Measurements from ENCODE around the gene ILKAP. TPM values are rescaled to one million over a fixed set of nuclear protein-coding genes. Genes with fewer than 3 reads are reported as not detected.

ILKAP gene
- total RNA-seq, 6 experiments from 2014 or later: 9.8 to 24.3 (median 16.8) TPM

GRCh38 chr2:238187618-238188548 is 15.6 kb downstream of the ILKAP start:
- WGBS (ENCODE audit: insufficient coverage, low coverage, low lambda C conversion rate, missing lambda C conversion rate): 98% methylated on average over 5 of the region's 17 CpGs
- Histone ChIP-seq H3K27me3 (no peaks in the 10 kb centered on the region), H3K4me1 (no peaks in the 10 kb centered on the region), H3K9me3 (no peaks in the 10 kb centered on the region), H3K27ac (no peak overlapping the region), H3K4me3 (no peak overlapping the region), H3K36me3 (peaks cover 6 to 97% (median 49%) of the 10 kb centered on the region in 4 donors)
- no peak for TF ChIP-seq POLR2A (IDR thresholded peaks at IDR 0.05)
- TF ChIP-seq CTCF (IDR thresholded peaks at IDR 0.05): no peak
- ATAC-seq (no peak), DNase-seq (no peak)
- intact Hi-C loops (cut with DNase I): no loop called here

GRCh38 chr2:238183821-238184220 is 19.7 kb downstream of the ILKAP start:
- H3K36me3 ChIP-seq: peaks cover 10 to 100% (median 54%) of the 10 kb centered on the region in 4 donors
- H3K9me3 ChIP-seq: no peaks in the 10 kb centered on the region
- 90% methylated on average over 3 of the region's 4 CpGs for WGBS (ENCODE audit: insufficient coverage, low coverage, low lambda C conversion rate, missing lambda C conversion rate)
- H3K27ac ChIP-seq: no peak overlapping the region
- H3K4me3 ChIP-seq: no peak overlapping the region
- H3K27me3 ChIP-seq: no peaks in the 10 kb centered on the region
- intact Hi-C loops (cut with DNase I): no loop called here
- ATAC-seq (no peak), DNase-seq (no peak)
- TF ChIP-seq CTCF (IDR thresholded peaks at IDR 0.05): no peak
- H3K4me1 ChIP-seq: no peaks in the 10 kb centered on the region

GRCh38 chr2:238182362-238182761 is 21.1 kb downstream of the ILKAP start:
- 70% methylated on average over 6 of the region's 6 CpGs for WGBS (ENCODE audit: insufficient coverage, low coverage, low lambda C conversion rate, missing lambda C conversion rate)
- Histone ChIP-seq H3K27me3 (no peaks in the 10 kb centered on the region), H3K4me1 (no peaks in the 10 kb centered on the region), H3K27ac (no peak overlapping the region), H3K4me3 (no peak overlapping the region), H3K9me3 (no peaks in the 10 kb centered on the region), H3K36me3 (peaks cover 21 to 100% (median 50%) of the 10 kb centered on the region in 4 donors)
- DNase-seq: no peak
- intact Hi-C loops (cut with DNase I): no loop called here
- TF ChIP-seq POLR2A (IDR thresholded peaks at IDR 0.05) (no peak), CTCF (IDR thresholded peaks at IDR 0.05) (no peak)
- no peak for ATAC-seq

GRCh38 chr2:238180554-238180953 is 22.9 kb downstream of the ILKAP start:
- TF ChIP-seq POLR2A (IDR thresholded peaks at IDR 0.05) (no peak), CTCF (IDR thresholded peaks at IDR 0.05) (no peak)
- ATAC-seq (no peak), DNase-seq (no peak)
- intact Hi-C loops (cut with DNase I): no loop called here
- Histone ChIP-seq H3K4me1 (no peaks in the 10 kb centered on the region), H3K36me3 (peaks cover 17 to 95% (median 42%) of the 10 kb centered on the region in 4 donors), H3K9me3 (no peaks in the 10 kb centered on the region), H3K27ac (no peak overlapping the region), H3K4me3 (no peak overlapping the region), H3K27me3 (no peaks in the 10 kb centered on the region)
- 93% methylated on average over 4 of the region's 5 CpGs for WGBS (ENCODE audit: insufficient coverage, low coverage, low lambda C conversion rate, missing lambda C conversion rate)
